RWPE2 (cell line): ENCODE results near the gene RHBDD2.
"Not testable (repeated sequence)": the region's sequence is repeated elsewhere in the genome, so short reads cannot be mapped to it uniquely, and the experiment has no call there.

Experiments used
- ATAC-seq: fragments of 200-7000 bp; cut with Tn5 transposase; 3 replicates; pipeline ENCODE4 v1.9.1; 2021; ENCODE audit warnings: low read depth
- DNase-seq: peaks from one replicate; pipeline ENCODE4 v3.0.0-alpha.2; 2020; ENCODE audit warnings: low spot score
- H3K27ac ChIP-seq: fragments of 450-650 bp; 2 replicates; pipeline ENCODE4 v1.5.1; 2017; ENCODE audit warnings: mild to moderate bottlenecking; ENCODE audit not compliant: poor library complexity, severe bottlenecking
- H3K27me3 ChIP-seq: fragments of 250-450 bp; sonication (Bioruptor Pico); 2 replicates; pipeline ENCODE4 v1.5.1; 2021; ENCODE audit warnings: mild to moderate bottlenecking, moderate library complexity; ENCODE audit not compliant: insufficient read depth, poor library complexity, severe bottlenecking
- H3K36me3 ChIP-seq: fragments of 250-450 bp; sonication (Bioruptor Pico); 2 replicates; pipeline ENCODE4 v1.5.1; 2020; ENCODE audit warnings: low read depth, mild to moderate bottlenecking, moderate library complexity
- H3K4me1 ChIP-seq: fragments of 250-450 bp; sonication (Bioruptor Pico); 2 replicates; pipeline ENCODE4 v1.5.1; 2021; ENCODE audit warnings: mild to moderate bottlenecking, moderate library complexity; ENCODE audit not compliant: insufficient read depth, poor library complexity, severe bottlenecking
- H3K4me3 ChIP-seq: fragments of 250-450 bp; sonication (Bioruptor Pico); 2 replicates; pipeline ENCODE4 v1.5.1; 2021; ENCODE audit warnings: mild to moderate bottlenecking, moderate library complexity; ENCODE audit not compliant: severe bottlenecking
- H3K9me3 ChIP-seq: fragments of 250-450 bp; sonication (Bioruptor Pico); 2 replicates; pipeline ENCODE4 v1.5.1; 2021; ENCODE audit warnings: mild to moderate bottlenecking, moderate library complexity; ENCODE audit not compliant: severe bottlenecking
- TF ChIP-seq, protein P1 (sequence below): fragments of 450-650 bp; IDR thresholded peaks from one replicate; pipeline ENCODE4 v1.5.1; 2017; ENCODE audit warnings: mild to moderate bottlenecking, moderate library complexity; ENCODE audit not compliant: poor library complexity, severe bottlenecking

The RHBDD2 gene

DNA sequence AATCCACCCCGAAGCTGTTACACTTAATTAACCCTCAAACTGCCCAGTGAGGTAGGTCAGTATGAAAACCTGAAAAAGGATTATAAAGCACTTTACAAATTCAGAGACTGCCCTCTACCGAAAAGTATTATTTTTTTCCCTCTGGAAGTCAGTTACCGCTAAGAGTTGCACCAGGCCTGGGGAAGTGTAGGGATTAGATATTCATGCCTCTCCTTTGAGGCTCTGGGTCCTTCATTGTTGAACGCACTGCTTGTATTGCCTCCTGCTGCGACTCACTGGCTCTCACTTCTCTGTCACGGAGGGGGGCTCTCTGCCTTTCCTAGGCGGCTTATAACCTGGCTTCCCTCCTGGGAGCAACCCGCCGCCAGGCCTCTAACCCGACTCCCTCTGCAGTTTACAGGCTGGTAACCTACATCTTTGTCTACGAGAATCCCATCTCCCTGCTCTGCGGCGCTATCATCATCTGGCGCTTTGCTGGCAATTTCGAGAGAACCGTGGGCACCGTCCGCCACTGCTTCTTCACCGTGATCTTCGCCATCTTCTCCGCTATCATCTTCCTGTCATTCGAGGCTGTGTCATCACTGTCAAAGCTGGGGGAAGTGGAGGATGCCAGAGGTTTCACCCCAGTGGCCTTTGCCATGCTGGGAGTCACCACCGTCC, 2.7 kb downstream of the RHBDD2 start:
- no peak overlapping the region for H3K4me3 ChIP-seq
- ATAC-seq (no peak), DNase-seq (no peak)
- no peaks in the 10 kb centered on the region for H3K27me3 ChIP-seq
- H3K4me1 ChIP-seq, result no peaks in the 10 kb centered on the region
- no peak overlapping the region for H3K27ac ChIP-seq
- TF ChIP-seq, protein P1, sequence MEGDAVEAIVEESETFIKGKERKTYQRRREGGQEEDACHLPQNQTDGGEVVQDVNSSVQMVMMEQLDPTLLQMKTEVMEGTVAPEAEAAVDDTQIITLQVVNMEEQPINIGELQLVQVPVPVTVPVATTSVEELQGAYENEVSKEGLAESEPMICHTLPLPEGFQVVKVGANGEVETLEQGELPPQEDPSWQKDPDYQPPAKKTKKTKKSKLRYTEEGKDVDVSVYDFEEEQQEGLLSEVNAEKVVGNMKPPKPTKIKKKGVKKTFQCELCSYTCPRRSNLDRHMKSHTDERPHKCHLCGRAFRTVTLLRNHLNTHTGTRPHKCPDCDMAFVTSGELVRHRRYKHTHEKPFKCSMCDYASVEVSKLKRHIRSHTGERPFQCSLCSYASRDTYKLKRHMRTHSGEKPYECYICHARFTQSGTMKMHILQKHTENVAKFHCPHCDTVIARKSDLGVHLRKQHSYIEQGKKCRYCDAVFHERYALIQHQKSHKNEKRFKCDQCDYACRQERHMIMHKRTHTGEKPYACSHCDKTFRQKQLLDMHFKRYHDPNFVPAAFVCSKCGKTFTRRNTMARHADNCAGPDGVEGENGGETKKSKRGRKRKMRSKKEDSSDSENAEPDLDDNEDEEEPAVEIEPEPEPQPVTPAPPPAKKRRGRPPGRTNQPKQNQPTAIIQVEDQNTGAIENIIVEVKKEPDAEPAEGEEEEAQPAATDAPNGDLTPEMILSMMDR, result no peak
- no peaks in the 10 kb centered on the region for H3K9me3 ChIP-seq
- peaks cover 46% of the 10 kb centered on the region for H3K36me3 ChIP-seq

DNA sequence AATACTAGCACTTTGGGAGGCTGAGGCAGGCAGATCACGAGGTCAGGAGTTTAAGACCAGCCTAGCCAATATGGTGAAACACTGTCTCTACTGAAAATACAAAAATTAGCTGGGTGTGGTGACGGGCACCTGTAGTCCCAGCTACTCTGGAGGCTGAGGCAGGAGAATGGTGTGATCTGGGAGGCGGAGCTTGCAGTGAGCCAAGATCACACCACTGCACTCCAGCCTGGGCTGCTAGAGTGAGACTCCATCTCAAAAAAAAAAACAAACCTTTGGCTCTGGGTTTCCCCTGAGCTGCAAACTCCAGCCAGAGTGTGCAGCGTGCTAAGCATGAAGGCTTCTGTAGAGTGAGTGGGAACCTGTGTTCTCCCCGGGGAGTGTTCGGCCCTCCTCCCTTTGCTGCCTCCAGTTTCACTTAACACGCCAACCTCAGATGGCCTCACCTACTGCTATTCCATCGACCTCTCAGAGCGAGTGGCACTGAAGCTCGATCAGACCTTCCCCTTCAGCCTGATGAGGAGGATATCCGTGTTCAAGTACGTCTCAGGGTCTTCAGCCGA, 4.5 kb downstream of the RHBDD2 start:
- peaks cover 46% of the 10 kb centered on the region for H3K36me3 ChIP-seq
- not testable (repeated sequence) for ATAC-seq

DNA sequence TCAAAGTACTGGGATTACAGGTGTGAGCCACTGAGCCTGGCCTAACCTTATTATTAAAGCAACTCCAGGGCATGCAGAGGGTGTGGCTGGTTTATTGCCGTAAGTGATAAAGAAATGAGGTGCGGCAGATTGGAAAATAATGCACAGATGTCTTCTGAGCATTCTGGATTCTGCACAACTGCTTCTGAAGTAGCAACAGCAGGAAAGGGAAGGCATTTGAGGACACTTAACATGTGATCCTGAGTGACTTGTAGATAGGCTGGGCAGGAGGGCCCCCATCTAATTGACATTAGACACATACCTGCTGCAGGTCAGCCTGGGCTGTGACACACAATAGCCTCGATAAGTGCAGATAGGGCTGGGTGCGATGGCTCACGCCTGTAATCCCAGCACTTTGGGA, 5.6 kb downstream of the RHBDD2 start:
- no peak for ATAC-seq
- Histone ChIP-seq H3K27ac (no peak overlapping the region), H3K36me3 (peaks cover 46% of the 10 kb centered on the region), H3K9me3 (no peaks in the 10 kb centered on the region), H3K4me3 (no peak overlapping the region), H3K4me1 (no peaks in the 10 kb centered on the region), H3K27me3 (no peaks in the 10 kb centered on the region)
- TF ChIP-seq, protein P1, result no peak
- no peak for DNase-seq

More for the DNA sequence above, 4.5 kb downstream of the RHBDD2 start:
- not testable (repeated sequence) for H3K27me3 ChIP-seq, H3K4me1 ChIP-seq, H3K4me3 ChIP-seq, H3K27ac ChIP-seq, DNase-seq, H3K9me3 ChIP-seq

DNA sequence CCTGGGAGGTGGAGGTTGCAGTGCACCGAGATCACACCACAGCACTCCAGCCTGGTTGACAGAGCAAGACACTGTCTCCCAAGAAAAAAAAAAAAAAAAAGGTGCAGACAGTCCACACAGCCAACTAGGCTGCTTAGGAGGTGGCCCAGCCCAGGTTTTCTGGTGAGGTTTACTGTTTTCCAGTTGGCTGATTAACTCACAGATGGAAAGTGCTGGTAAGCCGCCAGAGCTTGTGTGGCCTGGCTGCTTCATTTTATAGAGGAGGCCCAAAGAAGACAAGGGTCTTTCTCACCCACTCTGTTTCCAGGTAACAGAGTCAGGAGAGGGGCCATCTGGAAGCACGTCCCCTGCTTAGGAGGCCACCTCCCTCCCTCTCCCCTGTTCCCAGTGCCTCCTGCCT, 6.2 kb downstream of the RHBDD2 start:
- Histone ChIP-seq H3K27ac (no peak overlapping the region), H3K4me1 (no peaks in the 10 kb centered on the region), H3K36me3 (peaks cover 46% of the 10 kb centered on the region), H3K27me3 (no peaks in the 10 kb centered on the region), H3K9me3 (no peaks in the 10 kb centered on the region), H3K4me3 (no peak overlapping the region)
- ATAC-seq (no peak), DNase-seq (no peak)
- TF ChIP-seq, protein P1, result no peak

DNA sequence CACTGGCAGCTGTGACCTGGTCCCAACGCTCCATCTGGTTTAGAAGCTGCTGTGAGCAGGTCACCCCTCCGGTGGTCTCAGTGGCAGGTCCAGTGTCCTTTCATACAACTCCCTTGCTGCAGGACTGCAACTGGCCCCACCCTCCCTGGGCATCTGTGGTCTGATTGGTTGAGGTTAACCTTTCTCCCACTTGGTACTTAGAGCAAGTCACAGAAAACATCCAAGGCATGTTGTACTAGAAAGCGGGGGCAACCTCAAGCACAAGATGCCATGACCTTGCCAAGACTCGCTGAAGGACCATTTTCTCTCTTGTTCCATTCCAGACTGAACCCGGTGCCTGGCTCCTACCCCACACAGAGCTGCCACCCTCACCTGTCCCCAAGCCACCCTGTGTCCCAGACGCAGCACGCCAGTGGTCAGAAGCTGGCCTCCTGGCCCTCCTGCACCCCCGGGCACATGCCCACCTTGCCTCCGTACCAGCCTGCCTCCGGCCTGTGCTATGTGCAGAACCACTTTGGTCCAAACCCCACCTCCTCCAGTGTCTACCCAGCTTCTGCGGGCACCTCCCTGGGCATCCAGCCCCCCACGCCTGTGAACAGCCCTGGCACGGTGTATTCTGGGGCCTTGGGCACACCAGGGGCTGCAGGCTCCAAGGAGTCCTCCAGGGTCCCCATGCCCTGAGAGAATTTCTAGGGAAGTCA, 9.0 kb downstream of the RHBDD2 start:
- Histone ChIP-seq H3K36me3 (peaks cover 24% of the 10 kb centered on the region), H3K9me3 (no peaks in the 10 kb centered on the region), H3K27ac (no peak overlapping the region), H3K4me1 (peaks cover 6% of the 10 kb centered on the region), H3K27me3 (no peaks in the 10 kb centered on the region), H3K4me3 (no peak overlapping the region)
- no peak for DNase-seq
- TF ChIP-seq, protein P1, result no peak
- no peak for ATAC-seq
